ENCODE measurements around the gene CNNM1. TPM values are rescaled to one million over a fixed set of nuclear protein-coding genes. Genes with fewer than 3 reads are reported as not detected.

Gene CNNM1
- total RNA-seq (0.85 TPM), polyA plus RNA-seq (ENCODE audit: insufficient read depth, low read depth, low replicate concordance) (0.49 TPM)
- long read RNA-seq, donor 1, result 0 reads
- long read RNA-seq, donor 2, result 0 reads
- long read RNA-seq, donor 3, result 0 reads
- long read RNA-seq, donor 4, full-length matches to known transcripts, result 1 of 1 reads
- long read RNA-seq, donor 4, partial matches to known transcripts, result 0 of 1 reads
- long read RNA-seq, donor 4, other reads (novel, unspliced or antisense), result 0 of 1 reads
- long read RNA-seq, donor 5, result 0 reads
- long read RNA-seq, donor 6, result 0 reads
- long read RNA-seq, donor 7, partial matches to known transcripts, result 1 of 1 reads
- long read RNA-seq, donor 7, other reads (novel, unspliced or antisense), result 0 of 1 reads
- long read RNA-seq, donor 8, result 0 reads
- long read RNA-seq, donor 9, result 0 reads
- long read RNA-seq, donor 10, result 0 reads

DNA sequence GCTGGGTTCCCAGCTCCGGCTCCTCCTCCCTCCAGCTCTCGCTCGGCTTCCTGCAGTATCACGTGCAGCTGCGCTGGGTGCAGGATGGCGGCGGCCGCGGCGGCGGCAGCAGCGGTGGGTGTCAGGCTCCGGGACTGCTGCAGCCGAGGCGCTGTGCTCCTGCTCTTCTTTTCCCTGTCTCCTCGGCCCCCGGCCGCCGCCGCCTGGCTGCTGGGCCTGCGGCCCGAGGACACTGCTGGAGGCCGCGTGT is at the start of gene CNNM1:
TSS of gene CNNM1 (plus strand) at position 53 of the 250 bp plus-strand sequence. CDS start at position 85, 32 bp downstream.
- peaks cover 10% of the 10 kb centered on the region for H3K27me3 ChIP-seq (ENCODE audit: control insufficient read depth, insufficient read depth, low read length)
- intact Hi-C loops (cut with DNase I), result no loop called here
- peak within 1 kb of the TSS in 2 of 3 donors; percentile 19 to 46 for H3K4me3 ChIP-seq (ENCODE audit: low read length in 3 of 3)
- H3K9me3 ChIP-seq (ENCODE audit: control insufficient read depth in 2 of 3, insufficient read depth in 1 of 3, low read length in 3 of 3), result no peaks in the 10 kb centered on the region
- DNase-seq (peak in 4 of 5 donors; percentile 59 to 79 (median 66)), FAIRE-seq (no peak)
- H3K36me3 ChIP-seq (ENCODE audit: control insufficient read depth in 2 of 3, insufficient read depth in 3 of 3, low read length in 3 of 3), result no peaks in the 10 kb centered on the region
- H3K27ac ChIP-seq (ENCODE audit: low read depth in 2 of 2, low read length in 2 of 2), result no peak within 1 kb of the TSS
- no peak within 1 kb of the TSS for H3K9ac ChIP-seq (ENCODE audit: low read length in 3 of 3)
- TF ChIP-seq, protein P1, sequence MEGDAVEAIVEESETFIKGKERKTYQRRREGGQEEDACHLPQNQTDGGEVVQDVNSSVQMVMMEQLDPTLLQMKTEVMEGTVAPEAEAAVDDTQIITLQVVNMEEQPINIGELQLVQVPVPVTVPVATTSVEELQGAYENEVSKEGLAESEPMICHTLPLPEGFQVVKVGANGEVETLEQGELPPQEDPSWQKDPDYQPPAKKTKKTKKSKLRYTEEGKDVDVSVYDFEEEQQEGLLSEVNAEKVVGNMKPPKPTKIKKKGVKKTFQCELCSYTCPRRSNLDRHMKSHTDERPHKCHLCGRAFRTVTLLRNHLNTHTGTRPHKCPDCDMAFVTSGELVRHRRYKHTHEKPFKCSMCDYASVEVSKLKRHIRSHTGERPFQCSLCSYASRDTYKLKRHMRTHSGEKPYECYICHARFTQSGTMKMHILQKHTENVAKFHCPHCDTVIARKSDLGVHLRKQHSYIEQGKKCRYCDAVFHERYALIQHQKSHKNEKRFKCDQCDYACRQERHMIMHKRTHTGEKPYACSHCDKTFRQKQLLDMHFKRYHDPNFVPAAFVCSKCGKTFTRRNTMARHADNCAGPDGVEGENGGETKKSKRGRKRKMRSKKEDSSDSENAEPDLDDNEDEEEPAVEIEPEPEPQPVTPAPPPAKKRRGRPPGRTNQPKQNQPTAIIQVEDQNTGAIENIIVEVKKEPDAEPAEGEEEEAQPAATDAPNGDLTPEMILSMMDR (IDR thresholded peaks at IDR 0.05; ENCODE audit: borderline replicate concordance, extremely low read depth, insufficient read depth), result no peak
- peaks cover 0 to 9% (median 0%) of the 10 kb centered on the region in 3 donors for H3K4me1 ChIP-seq (ENCODE audit: control insufficient read depth in 2 of 3, insufficient read depth in 2 of 3, low read depth in 1 of 3, low read length in 3 of 3)

DNA sequence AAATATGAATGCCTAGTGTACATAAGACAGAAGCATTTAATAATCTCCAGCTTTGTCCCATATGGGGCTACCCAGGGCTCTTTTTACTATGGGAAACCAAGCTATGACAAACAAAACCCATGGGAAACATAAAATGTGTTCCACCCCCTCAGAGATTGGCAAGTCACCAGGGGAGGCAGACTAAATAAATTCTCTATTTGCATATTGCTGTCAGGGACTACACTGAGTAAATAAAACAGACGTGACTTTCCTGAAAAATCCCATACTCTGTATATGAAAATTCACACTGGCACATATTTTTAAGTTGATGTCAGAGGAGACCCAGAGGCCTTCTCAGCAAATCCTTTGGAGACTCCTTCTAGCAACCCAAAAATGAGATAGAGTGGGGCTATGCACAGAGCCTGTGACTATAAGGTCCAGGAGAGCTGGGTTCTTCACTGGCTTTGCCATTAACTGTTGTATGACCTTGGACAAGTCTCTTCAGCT is 49.5 kb upstream of the CNNM1 start:
- TF ChIP-seq, protein P1 (IDR thresholded peaks at IDR 0.05; ENCODE audit: borderline replicate concordance, extremely low read depth, insufficient read depth), result no peak
- H3K27me3 ChIP-seq (ENCODE audit: control insufficient read depth, insufficient read depth, low read length), result no peaks in the 10 kb centered on the region
- H3K4me3 ChIP-seq (ENCODE audit: low read length in 3 of 3), result no peak overlapping the region
- FAIRE-seq (no peak), DNase-seq (peak in 3 of 5 donors; percentile 29 to 71 (median 53))
- intact Hi-C loops (cut with DNase I), result no loop called here
- H3K27ac ChIP-seq (ENCODE audit: low read depth in 2 of 2, low read length in 2 of 2), result no peak overlapping the region
- H3K4me1 ChIP-seq (ENCODE audit: control insufficient read depth in 2 of 3, insufficient read depth in 2 of 3, low read depth in 1 of 3, low read length in 3 of 3), result no peaks in the 10 kb centered on the region
- H3K36me3 ChIP-seq (ENCODE audit: control insufficient read depth in 2 of 3, insufficient read depth in 3 of 3, low read length in 3 of 3), result no peaks in the 10 kb centered on the region
- H3K9me3 ChIP-seq (ENCODE audit: control insufficient read depth in 2 of 3, insufficient read depth in 1 of 3, low read length in 3 of 3), result peaks cover 0 to 8% (median 7%) of the 10 kb centered on the region in 3 donors
- no peak overlapping the region for H3K9ac ChIP-seq (ENCODE audit: low read length in 3 of 3)

DNA sequence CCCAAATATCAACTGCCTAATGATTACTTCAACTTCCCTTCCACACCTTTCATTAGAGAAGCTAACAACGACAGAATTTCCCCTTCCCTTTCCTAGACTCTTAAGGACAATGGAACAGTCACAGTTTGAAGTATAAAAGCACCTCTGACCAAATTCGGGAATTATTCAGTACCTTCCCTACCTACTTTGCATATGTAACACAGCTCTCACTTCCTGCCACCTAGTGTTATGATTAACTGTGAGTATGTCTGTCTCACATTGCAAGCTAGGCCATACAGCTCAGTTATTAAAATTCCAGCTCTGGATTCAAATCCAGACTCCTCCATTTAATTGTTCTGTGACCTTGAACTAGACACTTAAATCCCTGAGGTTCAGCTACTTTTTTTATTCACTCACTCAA is 48.7 kb upstream of the CNNM1 start:
- Histone ChIP-seq H3K36me3 (ENCODE audit: control insufficient read depth in 2 of 3, insufficient read depth in 3 of 3, low read length in 3 of 3) (no peaks in the 10 kb centered on the region), H3K27ac (ENCODE audit: low read depth in 2 of 2, low read length in 2 of 2) (no peak overlapping the region), H3K9ac (ENCODE audit: low read length in 3 of 3) (no peak overlapping the region), H3K9me3 (ENCODE audit: control insufficient read depth in 2 of 3, insufficient read depth in 1 of 3, low read length in 3 of 3) (peaks cover 0 to 8% (median 7%) of the 10 kb centered on the region in 3 donors), H3K4me1 (ENCODE audit: control insufficient read depth in 2 of 3, insufficient read depth in 2 of 3, low read depth in 1 of 3, low read length in 3 of 3) (no peaks in the 10 kb centered on the region), H3K27me3 (ENCODE audit: control insufficient read depth, insufficient read depth, low read length) (no peaks in the 10 kb centered on the region), H3K4me3 (ENCODE audit: low read length in 3 of 3) (no peak overlapping the region)
- intact Hi-C loops (cut with DNase I), result no loop called here
- FAIRE-seq, result no peak
- TF ChIP-seq, protein P1 (IDR thresholded peaks at IDR 0.05; ENCODE audit: borderline replicate concordance, extremely low read depth, insufficient read depth), result no peak
- no peak for DNase-seq

All from kidney (tissue), 22 donors.